HuH-7 (cell line): ENCODE measurements around the gene ADCY7.
"Not testable (repeated sequence)": the region's sequence is repeated elsewhere in the genome, so short reads cannot be mapped to it uniquely, and the experiment has no call there.

ENCODE experiments used
- DNase-seq: peaks from one replicate; pipeline ENCODE4 v3.0.0; 2011; ENCODE audit warnings: low spot score

Gene ADCY7

DNA sequence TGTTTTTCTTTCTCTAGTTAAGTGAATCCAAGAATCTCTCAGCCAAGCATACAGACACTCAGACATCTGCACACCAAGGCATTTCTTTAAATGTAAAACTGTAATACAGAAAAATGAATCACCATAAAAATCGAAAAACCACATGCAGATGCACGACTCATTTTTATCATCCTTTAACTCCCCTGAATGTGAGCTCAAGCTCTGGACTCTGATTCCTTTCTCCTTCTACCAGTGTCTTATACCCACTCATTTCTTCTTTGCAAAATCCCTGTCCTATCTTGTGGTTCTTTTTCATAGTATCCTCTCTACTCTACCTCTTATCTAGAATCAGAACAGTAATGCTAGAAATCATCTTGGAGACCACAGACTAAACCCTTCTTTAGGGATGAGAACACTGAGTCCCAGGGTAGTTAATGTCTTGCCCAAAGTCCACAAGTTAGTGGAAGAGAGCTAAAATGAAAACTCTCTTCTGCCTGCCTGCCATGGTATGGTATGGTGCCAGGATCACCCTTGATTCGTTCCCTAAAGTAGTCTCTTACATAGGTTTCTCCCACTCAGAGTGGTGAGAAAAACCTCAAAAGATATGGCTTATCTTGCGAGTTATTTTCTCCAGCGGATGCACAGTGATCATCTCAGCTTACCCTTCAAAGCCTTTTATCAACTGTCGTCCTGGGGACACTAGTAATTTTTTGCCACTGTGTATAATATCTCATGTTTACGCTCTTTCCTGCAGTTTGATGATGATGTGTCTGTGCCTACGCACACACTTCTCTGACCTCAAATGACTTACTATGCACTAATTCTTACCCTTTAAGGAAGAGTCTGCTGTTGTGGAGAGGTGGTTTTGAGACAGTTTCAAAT is 72.2 kb downstream of the ADCY7 start:
- no peak for DNase-seq

GRCh38 chr16:50340578-50340977 is 74.2 kb downstream of the ADCY7 start:
- no peak for DNase-seq

DNA sequence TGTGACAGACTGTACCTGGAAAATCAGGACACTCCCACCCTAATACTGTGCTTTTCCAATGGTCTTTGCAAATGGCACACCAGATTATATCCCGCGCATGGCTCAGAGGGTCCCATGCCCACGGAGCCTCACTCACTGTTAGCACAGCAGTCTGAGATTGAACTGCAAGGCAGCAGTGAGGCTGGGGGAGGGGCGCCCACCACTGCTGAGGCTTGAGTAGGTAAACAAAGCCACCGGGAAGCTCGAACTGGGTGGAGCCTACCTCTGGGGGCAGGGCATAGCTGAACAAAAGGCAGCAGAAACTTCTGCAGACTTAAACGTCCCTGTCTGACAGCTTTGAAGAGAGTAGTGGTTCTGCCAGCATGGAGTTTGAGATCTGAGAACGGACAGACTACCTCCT is 77.2 kb downstream of the ADCY7 start:
- DNase-seq = not testable (repeated sequence)

- not testable (repeated sequence) for DNase-seq
These were observed 78.9 kb downstream of the ADCY7 start for GRCh38 chr16:50345210-50345609.

GRCh38 chr16:50351116-50351515 is 84.8 kb downstream of the ADCY7 start:
- DNase-seq = no peak

DNA sequence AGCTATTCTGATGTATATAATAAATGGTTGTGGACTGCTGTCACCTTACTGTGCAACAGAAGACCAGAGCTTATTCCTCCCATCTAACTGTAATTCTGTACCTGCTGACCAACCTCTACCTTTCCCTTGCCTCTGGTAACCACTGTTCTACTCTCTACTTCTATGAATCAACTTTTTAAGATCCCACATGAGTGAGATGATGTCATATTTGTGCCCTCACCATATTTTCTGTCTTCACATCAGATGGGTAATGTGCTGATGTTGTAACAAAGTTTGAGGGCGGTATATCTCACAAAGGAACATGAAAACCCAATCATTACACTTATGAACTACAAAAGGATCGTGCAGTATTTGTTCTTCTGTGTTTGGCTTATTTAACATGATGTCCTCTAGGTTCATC is 85.6 kb downstream of the ADCY7 start:
- no peak for DNase-seq

DNA sequence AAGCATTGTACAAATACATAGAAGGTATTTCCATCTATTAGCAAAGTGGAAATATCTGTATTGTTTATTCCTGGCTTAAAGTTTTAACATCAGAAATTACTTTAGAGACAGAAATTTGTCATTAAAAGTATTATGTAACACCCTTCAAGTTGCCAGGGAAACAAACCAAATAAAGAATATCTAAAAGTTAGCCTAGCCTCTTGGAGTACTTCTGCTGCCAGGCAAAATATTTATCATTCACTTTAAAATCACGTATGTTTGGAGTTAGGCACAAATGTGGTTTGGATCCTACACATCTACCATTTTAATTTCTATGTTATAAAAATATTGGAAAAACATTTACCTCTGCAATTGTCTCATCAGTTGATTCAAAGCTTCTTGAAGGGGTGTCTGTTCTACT is 87.7 kb downstream of the ADCY7 start:
- no peak for DNase-seq

- no peak for DNase-seq
These were observed 88.5 kb downstream of the ADCY7 start for GRCh38 chr16:50354629-50355456.

DNA sequence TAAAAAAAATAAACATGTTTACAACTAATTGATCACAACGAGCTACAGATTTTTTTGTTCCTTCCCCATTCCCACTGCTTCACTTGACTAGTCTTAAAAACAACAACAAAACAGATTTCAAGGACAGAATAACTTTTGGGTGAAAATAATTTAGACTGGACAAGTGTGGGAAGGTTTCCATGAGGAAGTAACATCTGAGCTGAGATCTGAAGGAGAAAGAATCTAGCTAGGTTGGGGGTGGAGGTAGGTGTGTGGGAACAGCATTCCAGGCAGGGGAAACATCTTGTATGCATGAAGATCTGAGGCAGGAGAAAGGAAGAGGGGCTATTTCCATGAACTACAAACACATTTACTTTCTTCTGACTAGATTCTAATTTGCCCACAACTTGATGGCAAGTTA is 93.3 kb downstream of the ADCY7 start:
- DNase-seq = no peak

DNA sequence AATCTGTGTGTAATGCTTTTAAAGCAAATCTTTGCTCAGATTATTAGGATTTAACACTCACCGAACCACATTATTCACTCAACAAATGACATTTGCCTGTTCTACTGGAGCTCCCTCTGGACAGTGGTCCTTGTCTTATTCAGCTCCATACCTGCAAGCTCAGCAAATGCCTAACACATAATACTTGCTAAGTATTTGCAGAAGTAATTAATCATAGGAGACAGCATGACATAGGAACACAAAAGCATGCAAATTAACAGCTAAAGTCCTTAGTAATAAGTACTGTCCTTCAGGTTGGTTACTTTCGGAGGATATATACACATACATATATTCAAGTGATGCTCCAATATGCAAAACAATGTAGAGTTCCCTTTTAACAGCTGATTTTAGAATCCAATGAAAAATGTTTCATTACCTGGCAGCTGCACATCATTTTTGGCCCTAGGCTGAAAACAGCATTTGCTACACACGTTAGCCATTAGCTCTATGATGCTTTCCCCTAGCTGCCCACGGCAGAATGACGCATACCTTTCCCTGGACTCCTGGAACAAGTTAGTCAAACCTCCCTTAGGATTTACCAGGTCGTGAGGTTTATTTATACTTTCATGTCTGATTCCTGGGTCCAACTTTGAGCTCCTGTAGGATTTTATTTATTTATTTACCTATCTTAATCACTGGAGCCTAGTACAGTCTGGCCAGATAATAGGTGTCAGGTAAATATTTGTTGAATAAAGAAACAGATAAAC is 93.9 kb downstream of the ADCY7 start:
- no peak for DNase-seq

- DNase-seq = no peak
These were observed 94.4 kb downstream of the ADCY7 start for GRCh38 chr16:50360779-50361178.

- no peak for DNase-seq
These were observed 97.3 kb downstream of the ADCY7 start for GRCh38 chr16:50363656-50364055.

DNA sequence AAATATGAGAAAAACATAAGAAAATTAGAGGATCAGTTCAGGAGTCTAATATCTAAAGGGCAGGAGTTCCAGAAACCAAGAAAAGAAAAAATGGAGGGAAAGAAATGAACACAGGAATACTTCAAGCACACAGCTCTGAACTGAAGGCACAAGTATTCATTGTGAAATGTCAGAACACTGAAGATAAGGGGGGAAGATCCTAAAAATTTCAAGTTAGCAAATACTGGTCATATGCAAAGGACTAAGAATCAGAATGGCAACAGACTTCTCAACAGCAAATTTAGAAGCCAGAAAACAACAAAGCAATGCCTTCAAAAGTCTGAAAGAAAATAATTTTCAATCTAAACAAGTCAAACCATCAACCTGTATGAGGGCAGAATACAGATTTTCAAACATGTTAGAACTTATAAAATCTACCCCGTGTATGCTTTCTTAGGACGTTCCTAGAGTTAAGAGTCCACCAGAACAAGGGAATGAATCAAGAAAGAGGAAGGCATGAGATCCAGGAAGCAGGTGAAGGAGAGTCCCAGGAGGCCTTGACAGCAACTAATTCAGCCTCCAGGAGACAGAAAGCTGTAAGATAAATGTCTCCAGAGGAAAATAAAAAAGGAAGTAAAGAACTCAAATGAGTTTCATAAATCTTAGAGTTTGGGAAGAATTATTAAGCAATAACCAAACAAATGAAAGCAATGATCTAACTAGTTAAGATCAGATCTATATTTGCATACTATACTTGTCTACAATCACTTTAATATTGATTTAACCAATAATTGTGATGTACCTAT is 99.6 kb downstream of the ADCY7 start:
- DNase-seq = no peak
